Stomach (tissue), 4 donors: ENCODE data around the gene OR2AK2.

Experiments used
- EP300 ChIP-seq: sonication (generic); formaldehyde crosslinking; IDR thresholded peaks from one replicate; pipeline ENCODE4 v1.6.1; 2017; ENCODE audit warnings: antibody characterized with exemption
- POLR2AphosphoS5 ChIP-seq, 3 donors: sonication (generic); formaldehyde crosslinking; IDR thresholded peaks; one replicate each; pipeline ENCODE4 v1.6.1; 2016; ENCODE audit warnings: antibody characterized with exemption in 3 of 3
- TF ChIP-seq, protein P1 (sequence below), 7 experiments: fragments of 450-650 bp in 4 of 7; fragments of 200-600 bp in 3 of 7; sonication (generic) in 3 of 7; IDR thresholded peaks; one replicate each; pipeline ENCODE4 v1.5.1; 2016 to 2019; ENCODE audit warnings: antibody characterized with exemption in 7 of 7, control low read depth in 2 of 7, mild to moderate bottlenecking in 1 of 7

GRCh38 chr1:248007778-248008177 is 42.7 kb downstream of the OR2AK2 start:
- TF ChIP-seq EP300: no peak
- TF ChIP-seq, protein P1, sequence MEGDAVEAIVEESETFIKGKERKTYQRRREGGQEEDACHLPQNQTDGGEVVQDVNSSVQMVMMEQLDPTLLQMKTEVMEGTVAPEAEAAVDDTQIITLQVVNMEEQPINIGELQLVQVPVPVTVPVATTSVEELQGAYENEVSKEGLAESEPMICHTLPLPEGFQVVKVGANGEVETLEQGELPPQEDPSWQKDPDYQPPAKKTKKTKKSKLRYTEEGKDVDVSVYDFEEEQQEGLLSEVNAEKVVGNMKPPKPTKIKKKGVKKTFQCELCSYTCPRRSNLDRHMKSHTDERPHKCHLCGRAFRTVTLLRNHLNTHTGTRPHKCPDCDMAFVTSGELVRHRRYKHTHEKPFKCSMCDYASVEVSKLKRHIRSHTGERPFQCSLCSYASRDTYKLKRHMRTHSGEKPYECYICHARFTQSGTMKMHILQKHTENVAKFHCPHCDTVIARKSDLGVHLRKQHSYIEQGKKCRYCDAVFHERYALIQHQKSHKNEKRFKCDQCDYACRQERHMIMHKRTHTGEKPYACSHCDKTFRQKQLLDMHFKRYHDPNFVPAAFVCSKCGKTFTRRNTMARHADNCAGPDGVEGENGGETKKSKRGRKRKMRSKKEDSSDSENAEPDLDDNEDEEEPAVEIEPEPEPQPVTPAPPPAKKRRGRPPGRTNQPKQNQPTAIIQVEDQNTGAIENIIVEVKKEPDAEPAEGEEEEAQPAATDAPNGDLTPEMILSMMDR (IDR thresholded peaks at IDR 0.05): no peak
- no peak for TF ChIP-seq POLR2AphosphoS5 (IDR thresholded peaks at IDR 0.05)
